Keratinocyte (primary cell): ENCODE results near the gene RAD51AP2. TPM values are rescaled to one million over a fixed set of nuclear protein-coding genes. Genes with fewer than 3 reads are reported as not detected.

Experiments used
- DNase-seq: peaks from one replicate; pipeline ENCODE4 v3.0.0-alpha.2; 2011; ENCODE audit warnings: low read depth, missing footprints, low spot score
- FAIRE-seq: peaks from 2 replicates; lab custom pipeline; 2011; peaks lifted over from hg19 to GRCh38; lab: Jason Lieb, UNC
- H2AFZ ChIP-seq: 2 replicates; pipeline ENCODE4 v1.6.0; 2012; ENCODE audit warnings: low read length, control low read depth, inconsistent platforms; ENCODE audit not compliant: control insufficient read depth
- H3K27ac ChIP-seq: 2 replicates; pipeline ENCODE4 v1.5.1; 2011; ENCODE audit warnings: low read length; ENCODE audit not compliant: control insufficient read depth, insufficient read depth
- H3K27me3 ChIP-seq: 3 replicates; pipeline ENCODE4 v1.6.0; 2011; ENCODE audit warnings: low read length; ENCODE audit not compliant: control insufficient read depth, insufficient read depth; ENCODE audit errors: extremely low read depth
- H3K36me3 ChIP-seq, 2 experiments: 2 replicates in 1 of 2; 3 replicates in 1 of 2; pipeline ENCODE4 v1.5.1; 2011; ENCODE audit warnings: low read length in 2 of 2, mild to moderate bottlenecking in 1 of 2; ENCODE audit not compliant: control insufficient read depth in 2 of 2, insufficient read depth in 2 of 2; ENCODE audit errors: extremely low read depth in 1 of 2
- H3K4me1 ChIP-seq: 3 replicates; pipeline ENCODE4 v1.5.1; 2011; ENCODE audit warnings: low read length; ENCODE audit not compliant: control insufficient read depth, insufficient read depth; ENCODE audit errors: extremely low read depth
- H3K4me2 ChIP-seq: 3 replicates; pipeline ENCODE4 v1.6.0; 2011; ENCODE audit warnings: low read depth, low read length; ENCODE audit not compliant: control insufficient read depth, insufficient read depth; ENCODE audit errors: extremely low read depth
- H3K4me3 ChIP-seq, 3 experiments: fragments of 200-600 bp in 1 of 3; sonication (generic) in 1 of 3; 2 replicates in 2 of 3; 3 replicates in 1 of 3; pipeline ENCODE4 v1.5.1; 2011 to 2016; ENCODE audit warnings: low read length in 3 of 3, mild to moderate bottlenecking in 3 of 3, control low read depth in 2 of 3, inconsistent platforms in 1 of 3, low read depth in 1 of 3, mixed read lengths in 1 of 3, mixed run types in 1 of 3, moderate library complexity in 1 of 3; ENCODE audit not compliant: control insufficient read depth in 2 of 3, insufficient read depth in 2 of 3; ENCODE audit errors: extremely low read depth in 1 of 3
- H3K79me2 ChIP-seq: 2 replicates; pipeline ENCODE4 v1.6.0; 2012; ENCODE audit warnings: low read length; ENCODE audit not compliant: control insufficient read depth, insufficient read depth
- H3K9ac ChIP-seq: 3 replicates; pipeline ENCODE4 v1.6.0; 2011; ENCODE audit warnings: low read length; ENCODE audit not compliant: control insufficient read depth, insufficient read depth; ENCODE audit errors: extremely low read depth
- H3K9me1 ChIP-seq: 3 replicates; pipeline ENCODE4 v1.6.0; 2011; ENCODE audit warnings: low read length; ENCODE audit not compliant: control insufficient read depth, insufficient read depth; ENCODE audit errors: extremely low read depth
- H3K9me3 ChIP-seq: 2 replicates; pipeline ENCODE4 v1.5.1; 2012; ENCODE audit warnings: low read depth, low read length; ENCODE audit not compliant: control insufficient read depth
- H4K20me1 ChIP-seq: 3 replicates; pipeline ENCODE4 v1.6.0; 2011; ENCODE audit warnings: low read length; ENCODE audit not compliant: control insufficient read depth, insufficient read depth; ENCODE audit errors: extremely low read depth
- CTCF ChIP-seq, 3 experiments: IDR thresholded peaks in 1 of 3; conservative IDR thresholded peaks in 1 of 3; optimal IDR thresholded peaks in 1 of 3; 2 replicates in 2 of 3; 3 replicates in 1 of 3; pipeline versions ENCODE3 to v1.5.1; 2011; ENCODE audit warnings: low read length in 3 of 3, mild to moderate bottlenecking in 3 of 3, moderate library complexity in 2 of 3, control low read depth in 1 of 3, inconsistent platforms in 1 of 3; ENCODE audit not compliant: insufficient read depth in 2 of 3; ENCODE audit errors: extremely low read depth in 1 of 3
- EZH2 ChIP-seq: IDR thresholded peaks from one replicate; pipeline ENCODE4 v1.6.1; 2012; ENCODE audit warnings: inconsistent platforms, mild to moderate bottlenecking, low read length, moderate library complexity
- dilution Hi-C: fragments of 300-500 bp; cut with MboI; formaldehyde crosslinking; loops from one replicate; pipeline ENCODE4 v1.7.0; 2020; ENCODE audit warnings: low sequenced_read_pairs; ENCODE audit not compliant: extremely low pct_ligation_motif_present
- polyA plus RNA-seq, 5 experiments: library from polyadenylated mRNA; depleted of rRNA in 3 of 5; stranded (reverse) in 3 of 5; stranded (forward) in 1 of 5; unstranded in 1 of 5; fragments of >200 nt; gene quantifications; 1 replicate in 1 of 5; 2 replicates in 3 of 5; 3 replicates in 1 of 5; pipeline versions ENCODE4 v1.2.1 to v1.2.3, GENCODE V29; 2011 to 2012; ENCODE audit warnings: missing spikeins in 2 of 5, low read depth in 1 of 5, low replicate concordance in 1 of 5

The RAD51AP2 gene
- polyA plus RNA-seq, 1 donor (not counting 4 experiments of a cell fraction or from before 2014, with no cell fraction given), result 0.12 TPM

- DNase-seq (no peak), FAIRE-seq (no peak)
- dilution Hi-C loops, result no loop called here
- H3K9me1 ChIP-seq, result no peaks in the 10 kb centered on the region
- no peak overlapping the region for H3K9ac ChIP-seq
- no peaks in the 10 kb centered on the region for H3K27me3 ChIP-seq
- no peak for TF ChIP-seq CTCF (optimal IDR thresholded peaks at IDR 0.05 in 1 of 3, IDR thresholded peaks at IDR 0.05 in 1 of 3, conservative IDR thresholded peaks at IDR 0.05 in 1 of 3; ENCODE audit: extremely low read depth in 1 of 3, insufficient read depth in 2 of 3, low read length in 3 of 3)
- no peak for TF ChIP-seq EZH2
- no peaks in the 10 kb centered on the region for H3K9me3 ChIP-seq
- H3K4me3 ChIP-seq, result no peak overlapping the region
- H3K27ac ChIP-seq, result no peak overlapping the region
- H3K4me2 ChIP-seq, result no peak overlapping the region
- H2AFZ ChIP-seq, result no peak overlapping the region
- no peaks in the 10 kb centered on the region for H3K4me1 ChIP-seq
- H3K79me2 ChIP-seq, result no peaks in the 10 kb centered on the region
- no peaks in the 10 kb centered on the region for H4K20me1 ChIP-seq
- H3K36me3 ChIP-seq, result no peaks in the 10 kb centered on the region
These were observed 3.4 kb upstream of the RAD51AP2 start for GRCh38 chr2:17521621-17522020.

DNA sequence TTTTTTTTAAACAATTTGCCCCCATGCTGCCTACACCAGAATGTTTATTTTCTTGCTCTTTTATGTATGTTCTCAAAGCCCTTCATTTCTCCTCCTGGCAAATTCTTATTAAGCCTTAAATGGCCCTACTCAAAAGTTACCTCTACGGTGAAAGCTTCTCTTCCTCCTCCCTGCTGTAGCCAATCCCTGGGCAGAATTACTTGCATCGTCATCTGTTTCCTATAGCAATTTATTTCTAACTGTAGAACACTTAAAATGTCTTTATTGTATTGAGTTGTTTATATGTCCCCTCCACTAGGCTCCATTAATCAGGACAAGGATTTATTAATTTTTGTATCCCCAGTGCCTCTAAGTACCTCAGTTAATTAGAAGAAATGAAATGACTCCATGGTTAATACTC, 2.5 kb upstream of the RAD51AP2 start:
- Histone ChIP-seq H3K4me2 (no peak overlapping the region), H3K4me3 (no peak overlapping the region), H3K9me3 (no peaks in the 10 kb centered on the region), H3K9me1 (no peaks in the 10 kb centered on the region), H3K79me2 (no peaks in the 10 kb centered on the region), H4K20me1 (no peaks in the 10 kb centered on the region), H3K9ac (no peak overlapping the region), H3K36me3 (no peaks in the 10 kb centered on the region), H3K27me3 (no peaks in the 10 kb centered on the region), H3K4me1 (no peaks in the 10 kb centered on the region), H2AFZ (no peak overlapping the region), H3K27ac (no peak overlapping the region)
- TF ChIP-seq EZH2, result no peak
- TF ChIP-seq CTCF (optimal IDR thresholded peaks at IDR 0.05 in 1 of 3, IDR thresholded peaks at IDR 0.05 in 1 of 3, conservative IDR thresholded peaks at IDR 0.05 in 1 of 3; ENCODE audit: extremely low read depth in 1 of 3, insufficient read depth in 2 of 3, low read length in 3 of 3), result no peak
- DNase-seq, result no peak
- dilution Hi-C loops, result no loop called here
- FAIRE-seq, result no peak
